Renal cortex interstitium (tissue), 11 donors: ENCODE results near the gene SLC9A8. TPM values are rescaled to one million over a fixed set of nuclear protein-coding genes. Genes with fewer than 3 reads are reported as not detected.

Experiments used
- DNase-seq, 11 donors: peaks; one replicate each; pipeline ENCODE4 v3.0.0-alpha.2; 2013; ENCODE audit warnings: low read depth in 9 of 11, low spot score in 4 of 11; ENCODE audit errors: extremely low read depth in 1 of 11
- polyA plus RNA-seq, 3 donors: library from polyadenylated mRNA; unstranded; fragments of 120-200 nt; gene quantifications; one replicate each; pipeline ENCODE4 v1.2.1, GENCODE V29; 2013; ENCODE audit not compliant: insufficient read length in 3 of 3

SLC9A8 gene
- polyA plus RNA-seq, 3 donors = 8.3 to 12.5 (median 9.4) TPM

DNA sequence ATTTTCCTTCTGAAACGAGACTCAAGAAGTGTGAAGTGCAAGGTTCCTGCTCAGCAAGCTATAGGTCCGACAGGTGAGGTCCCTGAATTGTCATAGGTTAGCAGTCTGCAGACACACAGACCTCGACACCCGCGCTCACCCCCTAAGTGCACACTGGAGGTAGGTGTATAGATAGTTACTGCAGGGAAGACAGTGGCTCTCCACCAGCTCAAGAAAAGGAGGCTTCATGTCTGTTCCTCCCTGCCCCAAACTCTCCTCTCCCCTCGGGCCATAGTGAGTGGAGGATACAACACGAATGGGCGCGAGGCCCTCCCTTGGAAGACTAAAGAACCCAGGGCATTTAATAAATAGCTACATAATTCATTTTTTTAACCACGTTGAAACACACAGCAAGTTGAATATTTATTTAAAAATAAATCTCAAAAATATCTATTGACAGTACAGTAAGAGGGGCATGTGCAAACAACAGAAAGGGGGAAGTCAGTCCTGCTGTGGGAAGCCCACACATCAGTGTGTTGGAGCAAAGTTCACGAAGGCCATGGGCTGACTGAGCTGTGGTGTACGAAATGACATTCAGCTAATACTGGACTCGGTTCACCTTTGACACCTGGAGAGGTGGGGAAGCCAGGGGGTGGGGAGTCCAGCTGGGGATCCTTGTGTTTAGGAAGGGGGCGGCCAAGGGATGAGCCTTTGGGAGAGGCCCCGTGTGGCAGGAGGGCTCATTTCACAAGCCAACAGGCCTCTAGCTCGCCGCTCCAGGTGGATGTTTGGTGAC, 92.0 kb downstream of the SLC9A8 start:
- DNase-seq = no peak

DNA sequence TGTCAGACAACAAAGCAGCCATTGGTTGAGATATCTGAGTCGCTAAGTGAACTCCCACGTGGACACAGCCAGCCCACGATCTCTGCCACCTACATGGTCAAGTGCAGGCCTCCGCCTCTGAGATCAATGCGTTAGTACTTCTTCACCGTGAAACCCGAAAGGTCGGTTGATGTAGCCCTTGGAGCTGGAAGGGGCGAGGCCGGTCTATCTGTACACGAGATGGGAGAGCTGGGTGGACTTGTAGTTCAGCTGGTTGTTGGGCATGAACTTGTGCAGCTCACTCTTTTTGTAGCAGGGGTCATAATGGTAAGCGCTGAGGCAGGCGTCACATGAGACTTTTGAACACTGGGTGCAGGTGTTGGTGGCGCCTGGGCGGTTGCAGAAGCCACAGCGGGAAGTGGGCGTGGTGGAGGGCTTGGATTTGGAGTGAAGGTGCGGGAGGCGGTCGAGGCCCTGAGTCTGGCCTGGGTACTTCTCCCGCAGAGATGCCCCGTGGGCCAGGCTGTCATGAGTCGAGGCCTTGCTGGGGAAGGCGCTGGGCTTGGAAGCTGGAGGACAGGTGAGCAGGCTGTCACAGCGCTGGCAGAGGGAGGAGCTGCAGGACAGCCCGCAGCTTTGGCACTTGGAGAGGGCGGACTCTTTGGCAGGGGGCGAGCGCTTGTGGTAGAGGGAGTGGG, 92.9 kb downstream of the SLC9A8 start:
- DNase-seq = no peak

DNA sequence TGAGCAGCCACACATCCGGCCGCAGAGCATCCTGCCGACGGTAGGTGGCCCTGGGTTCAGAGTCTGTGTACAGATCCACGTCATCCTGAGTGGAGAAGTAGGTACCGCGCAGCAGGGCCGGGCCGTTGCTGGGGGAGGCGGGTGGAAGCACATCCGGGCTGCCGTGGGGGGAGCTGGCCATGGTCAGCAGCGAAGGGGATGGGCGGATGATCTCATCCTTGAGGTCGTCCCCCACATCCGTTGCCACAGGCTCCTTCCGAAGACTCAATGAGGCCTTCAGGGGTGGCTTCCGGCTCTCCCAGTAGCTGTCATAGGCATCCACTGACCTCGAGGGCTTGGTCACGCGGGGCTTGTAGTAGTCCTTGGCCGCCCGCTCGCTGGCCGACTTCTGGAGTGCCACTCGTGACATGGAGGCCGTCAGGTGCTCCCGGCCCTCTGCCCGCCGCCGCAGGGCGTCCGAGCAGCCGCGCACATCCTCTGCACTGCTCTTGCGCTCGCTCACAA, 93.5 kb downstream of the SLC9A8 start:
- no peak for DNase-seq

DNA sequence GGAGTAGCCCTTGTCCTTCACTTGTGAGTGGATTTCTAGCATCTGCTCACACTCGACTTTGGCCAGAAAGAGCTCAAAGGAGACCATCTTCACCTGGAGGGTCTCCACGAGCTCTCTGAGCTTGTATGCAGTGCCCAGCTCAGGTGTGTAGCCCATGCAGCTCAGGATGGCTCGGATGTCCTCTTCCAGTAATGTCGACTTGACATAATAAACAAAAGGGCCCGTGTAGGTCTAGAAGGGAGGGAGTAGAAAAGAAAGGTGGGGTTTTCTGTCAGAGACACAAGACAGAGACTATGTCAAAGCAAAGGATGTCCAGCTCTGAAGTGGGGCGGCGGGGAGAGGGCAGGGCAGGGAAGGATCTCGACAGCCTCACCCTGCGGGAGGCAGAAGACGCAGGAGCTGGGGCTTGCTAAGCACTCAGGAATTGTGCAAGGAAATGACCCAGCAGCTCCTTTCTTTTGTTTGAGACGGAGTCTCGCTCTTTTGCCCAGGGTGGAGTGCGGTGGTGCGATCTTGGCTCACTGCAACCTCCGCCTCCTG, 94.1 kb downstream of the SLC9A8 start:
- no peak for DNase-seq

DNA sequence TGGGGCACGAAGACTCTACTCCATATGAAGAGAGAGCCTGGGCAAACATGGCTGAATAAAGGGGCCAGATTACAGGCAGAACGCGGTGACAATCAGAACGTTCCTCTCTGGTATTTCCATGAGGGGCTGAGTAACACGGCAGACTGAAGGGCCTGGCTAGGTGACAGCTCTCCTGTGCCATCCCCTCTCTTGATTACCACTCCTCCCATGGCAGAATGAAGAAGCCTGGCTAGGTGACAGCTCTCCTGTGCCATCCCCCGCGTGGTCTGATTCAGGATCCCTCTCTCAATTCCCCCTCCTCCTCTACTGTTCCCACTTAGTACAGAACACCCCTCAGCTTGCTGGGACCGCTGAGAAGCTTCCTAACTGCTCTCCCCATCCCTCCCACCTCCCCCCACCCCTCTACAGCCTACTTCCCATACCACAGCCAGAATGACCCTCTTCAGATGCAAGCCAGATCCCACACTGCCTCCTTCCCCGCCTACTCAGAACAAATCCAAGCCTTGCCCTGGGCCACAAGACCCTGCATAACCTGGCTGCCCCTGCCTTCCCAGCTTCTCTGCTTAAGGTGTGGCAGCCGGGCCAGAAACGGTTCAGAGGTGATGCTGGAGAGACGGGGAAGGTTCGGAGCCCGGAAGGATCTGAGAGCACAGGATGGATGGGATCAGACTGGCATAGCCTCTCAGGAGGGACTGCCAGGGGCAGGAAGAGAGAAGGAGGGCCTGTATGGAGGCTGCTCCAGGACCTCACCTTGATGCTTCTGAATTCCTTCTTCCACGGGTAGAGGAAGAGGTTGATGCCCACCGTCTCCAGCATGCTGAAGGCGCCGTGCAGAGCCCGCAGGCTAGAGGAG, 95.0 kb downstream of the SLC9A8 start:
- DNase-seq = no peak

DNA sequence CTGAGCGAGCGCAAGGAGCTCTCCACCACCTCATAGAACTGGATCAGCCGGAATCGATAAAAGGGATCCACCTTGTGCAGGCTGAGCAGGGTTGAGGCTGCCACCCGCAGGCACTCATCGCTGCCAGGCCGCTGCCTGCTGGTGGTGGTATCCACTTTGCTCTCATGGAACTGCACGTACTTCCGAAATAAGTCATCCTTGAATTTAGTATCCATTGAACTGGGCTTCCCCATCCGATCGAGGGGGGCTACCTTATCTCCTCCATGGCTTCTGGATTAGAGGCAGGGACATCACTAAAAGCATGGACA, 95.6 kb downstream of the SLC9A8 start:
- no peak for DNase-seq

DNA sequence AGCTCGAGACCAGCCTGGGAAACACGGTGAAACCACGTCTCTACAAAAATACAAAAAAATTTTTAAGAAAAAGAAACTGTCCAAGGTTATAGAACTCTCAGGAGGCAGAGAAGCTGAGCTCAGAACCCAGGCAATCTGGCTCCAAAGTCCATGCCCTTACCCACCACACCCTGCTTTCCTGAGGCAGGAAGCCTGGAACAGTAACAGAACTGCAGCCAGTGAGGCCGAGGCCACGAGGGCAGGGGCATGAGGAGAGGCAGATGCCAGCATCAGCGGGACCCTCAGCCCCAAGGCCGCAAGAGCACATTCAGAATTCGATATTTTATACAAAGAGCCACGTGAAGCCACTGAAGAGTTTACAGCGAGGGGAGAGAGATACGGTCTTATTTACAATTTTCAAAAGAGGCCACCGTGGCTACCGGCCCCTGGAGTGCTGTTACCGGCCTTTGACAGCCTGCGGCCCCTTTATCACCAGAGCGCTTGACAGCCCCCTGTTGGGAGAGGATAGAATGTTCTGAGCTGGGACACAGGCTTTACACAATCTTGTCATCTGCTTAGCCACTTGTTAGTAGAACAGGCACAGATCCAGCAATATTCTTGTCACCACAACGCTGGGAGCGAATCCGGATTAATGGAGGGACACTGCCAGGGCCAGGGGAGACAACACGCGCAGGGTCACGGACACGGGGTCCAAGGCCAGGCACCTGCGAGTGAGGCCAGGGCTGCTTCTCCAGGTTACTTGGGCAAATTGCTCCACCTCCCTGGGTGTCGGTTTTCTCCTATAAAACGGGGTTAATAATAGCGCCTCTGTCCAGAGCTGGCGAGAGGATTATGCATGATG, 97.1 kb downstream of the SLC9A8 start:
- no peak for DNase-seq

DNA sequence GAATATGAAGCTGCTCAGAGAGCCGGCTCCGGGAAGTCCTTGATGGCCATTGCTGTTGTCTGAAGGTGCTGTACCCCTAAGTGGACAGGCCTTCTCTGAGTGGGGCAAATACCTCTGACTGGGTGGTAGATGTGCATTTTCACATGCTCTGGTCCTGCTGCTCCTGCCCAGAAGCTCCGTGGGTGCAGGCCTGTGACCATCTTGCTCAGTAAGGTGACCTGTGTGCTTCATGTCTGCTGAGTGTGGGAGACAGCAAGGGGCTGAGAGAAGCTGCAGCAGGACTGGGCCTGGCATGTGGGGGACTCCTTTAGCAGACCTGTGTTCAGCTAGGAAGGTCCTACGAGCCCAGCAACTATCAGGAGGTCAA, 97.7 kb downstream of the SLC9A8 start:
- DNase-seq = no peak

DNA sequence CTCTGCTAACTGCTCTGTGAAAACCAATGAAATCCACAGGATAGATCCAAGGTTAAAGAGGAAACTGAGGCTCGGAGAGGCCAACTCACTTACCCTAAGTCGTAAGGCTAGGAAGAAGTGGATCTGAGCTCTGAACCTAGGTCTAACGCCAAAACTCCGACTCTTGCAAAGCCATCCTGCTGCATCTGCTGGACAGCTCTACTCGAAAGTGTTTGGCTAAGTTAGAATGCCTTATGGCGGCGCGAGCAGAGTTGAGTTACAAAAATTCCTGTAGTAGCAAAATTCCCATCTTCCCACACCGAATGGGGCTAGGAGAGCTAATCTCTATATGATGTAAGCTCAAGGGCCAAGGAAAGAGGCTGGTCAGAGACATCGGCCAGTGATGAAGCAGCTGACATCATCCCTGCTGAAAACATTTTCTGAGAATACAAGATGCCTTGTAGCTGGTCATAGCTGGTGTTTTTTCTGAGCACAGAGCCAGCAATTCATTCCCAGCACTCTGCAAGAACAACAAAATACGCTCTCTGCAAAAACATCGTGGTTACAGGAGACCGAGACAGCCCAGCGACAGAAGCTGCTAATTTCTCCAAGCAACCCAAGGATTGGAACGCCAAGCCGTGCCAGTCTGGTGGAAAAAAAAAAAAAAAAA, 100.9 kb downstream of the SLC9A8 start:
- DNase-seq = no peak

DNA sequence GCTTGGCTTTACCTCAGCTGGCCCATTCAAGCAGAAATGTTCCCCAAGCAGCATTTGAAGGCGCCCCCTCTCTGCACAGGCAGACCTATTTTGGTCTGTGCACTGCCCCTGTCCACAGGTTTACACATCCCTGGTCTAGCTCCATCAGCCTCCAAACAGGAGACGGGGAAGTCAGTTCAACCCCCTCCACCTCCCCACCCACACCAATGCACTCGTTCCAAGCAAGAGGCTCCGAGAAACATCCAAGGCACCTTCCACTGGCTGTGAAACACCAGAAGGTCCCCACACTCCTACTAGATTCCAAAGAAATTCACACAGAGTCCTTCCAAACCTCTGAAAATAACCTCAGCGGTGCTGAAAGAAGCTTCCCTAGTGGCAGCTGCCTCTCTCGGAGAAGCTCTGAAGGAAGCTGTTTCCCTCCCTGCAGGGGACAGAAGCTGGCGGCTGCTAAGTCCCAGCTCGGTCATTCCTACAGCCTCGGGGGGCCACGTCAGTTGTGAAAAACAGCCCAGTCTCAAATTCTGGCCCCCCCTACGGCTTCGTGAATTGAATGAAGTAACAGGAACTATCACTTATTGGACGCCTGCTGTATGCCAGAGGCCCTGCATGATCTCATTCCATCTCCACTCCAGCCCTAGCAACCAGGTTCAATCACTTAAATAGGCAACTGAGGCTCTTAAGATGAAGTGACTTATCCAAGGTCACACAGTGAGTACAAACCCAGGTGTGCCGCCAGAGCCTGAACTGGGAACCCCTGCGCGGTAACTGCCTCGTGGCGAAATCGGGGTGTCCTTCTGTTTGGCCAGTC, 101.9 kb downstream of the SLC9A8 start:
- no peak for DNase-seq

DNA sequence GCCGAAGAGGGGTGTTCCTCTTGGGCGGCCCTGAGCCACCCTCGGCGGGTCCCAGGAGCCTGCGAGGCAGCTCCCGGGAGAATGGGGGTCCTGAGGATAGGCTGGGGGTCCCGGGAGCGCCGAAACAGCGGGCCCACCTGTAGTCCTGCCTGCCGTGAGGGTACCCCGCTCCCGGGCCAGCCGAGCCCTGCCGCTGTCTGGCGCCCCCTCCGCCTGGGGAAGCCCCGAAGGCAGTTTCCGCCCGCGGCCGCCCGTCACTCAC, 102.4 kb downstream of the SLC9A8 start:
- no peak for DNase-seq

DNA sequence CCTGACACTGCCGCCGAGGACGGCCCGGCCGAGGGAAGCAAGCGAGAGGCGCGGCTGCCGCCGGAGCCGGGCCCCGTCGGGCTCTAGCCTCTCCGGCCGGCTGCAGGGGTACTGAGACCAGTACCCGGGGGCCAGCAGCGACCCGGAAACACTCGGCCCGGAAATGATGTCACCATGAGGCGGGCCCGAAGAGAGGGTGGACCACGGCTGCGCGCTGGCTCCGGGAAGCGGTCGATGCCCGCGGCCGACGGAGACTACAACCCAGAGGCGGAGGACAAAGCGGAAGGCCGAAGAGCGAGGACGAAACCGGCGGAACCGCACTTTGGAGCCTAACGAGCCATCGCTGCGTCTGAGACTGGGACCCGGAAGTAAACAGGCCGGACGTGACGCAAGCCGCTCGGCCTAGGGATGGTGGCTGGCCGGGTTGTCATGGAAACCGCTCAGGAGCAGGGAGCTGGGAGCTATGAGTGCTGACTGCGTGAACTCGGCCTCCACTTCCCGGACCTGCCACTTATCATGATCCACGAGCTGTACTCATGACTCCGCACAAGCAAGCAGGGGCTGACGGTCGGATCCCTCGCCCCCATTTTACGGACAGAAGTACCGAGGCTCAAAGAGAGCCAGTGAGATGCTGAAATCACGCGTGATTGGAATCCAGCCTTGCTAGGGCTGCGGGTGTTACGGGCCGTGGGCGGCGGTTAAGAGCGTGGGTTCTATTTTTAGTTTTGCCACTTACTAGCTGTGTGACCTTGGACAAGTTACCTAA, 102.9 kb downstream of the SLC9A8 start, which contains the start of gene SPATA2:
Gene SPATA2, minus strand, starts transcription at position 150 of the 766 bp plus-strand sequence. CDS start 7,039 bp downstream, outside the sequence.
- peak; percentile 85 to 95 (median 93) for DNase-seq

DNA sequence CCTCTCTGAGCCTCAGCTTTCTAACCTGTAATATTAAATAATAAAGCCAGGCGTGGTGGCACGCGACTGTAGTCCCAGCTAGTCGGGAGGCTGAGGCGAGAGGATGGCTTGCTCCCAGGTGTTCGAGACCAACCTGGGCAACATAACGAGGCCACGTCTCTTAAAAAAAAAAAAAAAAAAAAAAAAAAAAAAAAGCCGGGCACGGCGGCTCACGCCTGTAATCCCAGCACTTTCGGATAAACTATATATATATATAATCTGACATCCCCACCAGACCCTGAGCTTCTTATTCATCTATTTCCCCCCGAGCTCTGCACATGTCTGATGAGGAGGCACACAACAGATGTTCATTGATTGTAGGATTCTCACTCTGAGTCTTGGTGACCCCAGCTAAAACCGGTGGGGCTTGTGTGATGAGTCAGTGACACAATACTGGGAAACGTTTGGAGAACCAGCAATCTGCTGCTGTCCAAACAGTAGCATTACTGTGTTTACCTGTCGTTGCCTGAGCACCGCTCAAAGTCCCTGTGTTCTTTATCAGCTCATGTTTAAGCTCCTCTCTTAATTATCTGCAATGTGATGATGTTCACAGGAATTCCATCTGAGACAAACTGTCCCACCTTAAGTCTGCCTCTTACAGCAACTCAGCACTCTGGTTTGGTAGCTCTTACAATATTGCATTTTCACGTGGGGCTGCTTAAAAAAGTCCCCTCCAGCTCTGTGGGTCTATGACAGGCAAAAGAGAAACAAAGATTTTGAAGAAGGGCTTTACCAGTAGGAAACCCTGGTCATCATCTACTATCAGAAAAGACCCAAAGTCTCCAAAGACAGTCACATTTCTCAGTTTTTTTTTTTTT, 103.7 kb downstream of the SLC9A8 start:
- peak in 1 of 11 donors; percentile 43 for DNase-seq

DNA sequence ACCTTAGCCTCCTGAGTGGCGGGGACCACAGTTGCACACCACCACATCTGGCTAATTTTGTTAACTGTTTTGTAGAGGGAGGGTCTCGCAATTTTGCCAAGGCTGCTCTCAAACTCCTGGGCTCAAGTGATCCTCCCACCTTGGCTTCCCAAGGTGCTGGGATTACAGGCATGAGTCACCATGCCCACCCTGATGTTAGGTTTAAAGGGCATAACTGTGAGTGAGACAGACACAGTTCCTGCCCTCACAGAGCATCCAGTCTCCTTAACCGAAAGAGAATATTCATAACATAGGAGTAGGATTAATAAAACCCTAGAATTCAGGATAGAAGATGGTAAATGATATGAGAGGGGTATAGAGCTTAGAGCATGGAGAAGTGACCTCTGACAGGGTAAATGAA, 105.8 kb downstream of the SLC9A8 start:
- DNase-seq = no peak

DNA sequence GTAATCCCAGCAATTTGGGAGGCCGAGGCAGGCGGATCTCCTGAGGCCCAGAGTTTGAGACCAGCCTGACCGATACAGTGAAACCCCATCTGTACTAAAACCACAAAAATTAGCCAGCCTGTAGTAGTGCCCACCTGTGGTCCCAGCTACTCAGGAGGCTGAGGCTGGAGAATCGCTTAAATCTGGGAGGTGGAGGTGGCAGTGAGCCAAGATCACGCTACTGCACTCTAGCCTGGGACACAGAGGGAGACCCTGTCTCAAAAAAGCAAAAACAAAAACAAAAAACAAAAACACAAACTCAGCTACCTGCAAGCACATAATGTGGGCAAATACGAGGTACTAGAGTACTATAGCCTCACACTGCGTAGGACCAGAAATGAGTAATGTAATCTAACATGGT, 106.4 kb downstream of the SLC9A8 start:
- no peak for DNase-seq

DNA sequence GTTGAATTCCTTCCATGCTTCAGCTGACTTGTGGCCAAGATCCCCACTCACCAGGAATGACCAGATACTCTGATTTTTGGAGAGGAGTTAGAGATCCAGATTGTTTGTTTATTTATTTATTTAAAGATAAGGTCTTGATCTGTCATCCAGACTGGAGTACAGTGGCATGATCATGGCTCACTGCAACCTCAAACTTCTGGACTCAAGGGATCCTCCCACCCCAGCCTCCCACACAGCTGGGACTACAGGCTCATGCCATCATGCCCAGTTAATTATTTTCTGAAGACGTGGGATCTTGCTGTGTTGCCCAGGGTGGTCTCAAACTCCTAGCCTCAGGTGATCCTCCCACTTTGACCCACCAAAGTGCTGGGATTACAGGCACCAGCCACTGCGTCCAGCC, 106.8 kb downstream of the SLC9A8 start:
- DNase-seq = no peak
